GM21423 (cell line): ENCODE results near the gene FKBP10.
"Not testable (repeated sequence)": the region's sequence is repeated elsewhere in the genome, so short reads cannot be mapped to it uniquely, and the experiment has no call there.

Experiments
- ATAC-seq: cut with Tn5 transposase; IDR thresholded peaks from one replicate; pipeline ENCODE4 v1.9.1; 2021; ENCODE audit warnings: mild to moderate bottlenecking, moderate library complexity; ENCODE audit not compliant: unreplicated experiment

The FKBP10 gene

GRCh38 chr17:41837761-41838538 lies 25.1 kb downstream of the FKBP10 start, which contains the start of gene KLHL10:
TSS of gene KLHL10 (plus strand) at chr17:41837825. CDS start at chr17:41837933, 108 bp downstream.
- no peak for ATAC-seq

GRCh38 chr17:41839448-41839847 lies 26.6 kb downstream of the FKBP10 start:
- not testable (repeated sequence) for ATAC-seq

GRCh38 chr17:41840781-41841180 lies 28.0 kb downstream of the FKBP10 start:
- not testable (repeated sequence) for ATAC-seq

GRCh38 chr17:41844971-41845370 lies 32.2 kb downstream of the FKBP10 start:
- no peak for ATAC-seq

- no peak for ATAC-seq
Measured at GRCh38 chr17:41848788-41849187, 36.0 kb downstream of the FKBP10 start.

- no peak for ATAC-seq
Measured at GRCh38 chr17:41849251-41849990, 36.6 kb downstream of the FKBP10 start.

- ATAC-seq: not testable (repeated sequence)
Measured at GRCh38 chr17:41851382-41851781, 38.6 kb downstream of the FKBP10 start.

- no peak for ATAC-seq
Measured at GRCh38 chr17:41860254-41860931, 47.6 kb downstream of the FKBP10 start.

- no peak for ATAC-seq
Measured at GRCh38 chr17:41863074-41863848, 50.5 kb downstream of the FKBP10 start.

- ATAC-seq: no peak
Measured at GRCh38 chr17:41864498-41864835, 51.7 kb downstream of the FKBP10 start.

- ATAC-seq: peak; percentile 75
Measured at GRCh38 chr17:41864836-41865595, 52.2 kb downstream of the FKBP10 start, which contains the start of gene KLHL11. TSS of gene KLHL11 (minus strand) at chr17:41865423. CDS start at chr17:41865370, 53 bp downstream.

- ATAC-seq: no peak
Measured at GRCh38 chr17:41865596-41865893, 52.7 kb downstream of the FKBP10 start.

- no peak for ATAC-seq
Measured at GRCh38 chr17:41868568-41868967, 55.8 kb downstream of the FKBP10 start.

GRCh38 chr17:41869426-41869825 lies 56.6 kb downstream of the FKBP10 start:
- ATAC-seq: no peak

- no peak for ATAC-seq
Measured at GRCh38 chr17:41870097-41870496, 57.3 kb downstream of the FKBP10 start.

GRCh38 chr17:41870627-41871026 lies 57.8 kb downstream of the FKBP10 start:
- no peak for ATAC-seq

- no peak for ATAC-seq
Measured at GRCh38 chr17:41871789-41872188, 59.0 kb downstream of the FKBP10 start.
